Neural progenitor cell (in vitro differentiated cells): Measurements from ENCODE around the gene CCDC91. TPM values are rescaled to one million over a fixed set of nuclear protein-coding genes. Genes with fewer than 3 reads are reported as not detected.

Source experiments
- DNase-seq: peaks from one replicate; pipeline ENCODE4 v3.0.0-alpha.2; 2016; ENCODE audit warnings: low spot score
- H2AFZ ChIP-seq: fragments of 200-600 bp; sonication (generic); replicated peaks from 2 replicates; pipeline ENCODE4 v1.6.1; 2016; ENCODE audit warnings: antibody characterized with exemption
- H3F3A ChIP-seq: fragments of 200-600 bp; sonication (generic); 2 replicates; pipeline ENCODE4 v1.6.1; 2016; ENCODE audit warnings: antibody characterized with exemption, low read depth
- H3K27ac ChIP-seq: fragments of 200-600 bp; sonication (generic); 2 replicates; pipeline ENCODE4 v1.5.1; 2016; ENCODE audit warnings: mild to moderate bottlenecking
- H3K27me3 ChIP-seq: fragments of 200-600 bp; sonication (generic); 2 replicates; pipeline ENCODE4 v1.6.1; 2016; ENCODE audit warnings: mild to moderate bottlenecking, moderate library complexity
- H3K36me3 ChIP-seq: fragments of 200-600 bp; sonication (generic); 2 replicates; pipeline ENCODE4 v1.5.1; 2016
- H3K4me1 ChIP-seq: fragments of 200-600 bp; sonication (generic); 2 replicates; pipeline ENCODE4 v1.6.1; 2016; ENCODE audit warnings: mixed run types
- H3K4me2 ChIP-seq: fragments of 200-600 bp; sonication (generic); 2 replicates; pipeline ENCODE4 v1.6.1; 2016
- H3K4me3 ChIP-seq: fragments of 200-600 bp; sonication (generic); 2 replicates; pipeline ENCODE4 v1.5.1; 2016
- H3K79me2 ChIP-seq: fragments of 200-600 bp; sonication (generic); 2 replicates; pipeline ENCODE4 v1.6.1; 2016; ENCODE audit warnings: low read depth
- H3K9ac ChIP-seq: fragments of 200-600 bp; sonication (generic); 2 replicates; pipeline ENCODE4 v1.6.1; 2016
- H3K9me3 ChIP-seq: fragments of 200-600 bp; sonication (generic); 2 replicates; pipeline ENCODE4 v1.5.1; 2016; ENCODE audit warnings: low read depth
- H4K20me1 ChIP-seq: fragments of 200-600 bp; sonication (generic); 2 replicates; pipeline ENCODE4 v1.6.1; 2016; ENCODE audit warnings: low read depth
- H3K27ac Mint-ChIP-seq: 3 replicates; pipeline ENCODE4 v1.8.0; 2021; ENCODE audit warnings: mixed read lengths
- H3K27me3 Mint-ChIP-seq: 2 replicates; pipeline ENCODE4 v1.8.0; 2022; ENCODE audit warnings: low read depth, mild to moderate bottlenecking, inconsistent platforms, moderate library complexity, mixed read lengths; ENCODE audit not compliant: insufficient read depth
- H3K36me3 Mint-ChIP-seq: 3 replicates; pipeline ENCODE4 v1.8.0; 2021; ENCODE audit warnings: mixed read lengths
- H3K4me1 Mint-ChIP-seq: 3 replicates; pipeline ENCODE4 v1.8.0; 2021; ENCODE audit warnings: mixed read lengths
- H3K4me3 Mint-ChIP-seq: 3 replicates; pipeline ENCODE4 v1.8.0; 2021; ENCODE audit warnings: mild to moderate bottlenecking, moderate library complexity, mixed read lengths
- H3K9me3 Mint-ChIP-seq: 3 replicates; pipeline ENCODE4 v1.8.0; 2020; ENCODE audit warnings: mixed read lengths
- CTCF ChIP-seq: fragments of 200-600 bp; sonication (generic); IDR thresholded peaks from 2 replicates; pipeline ENCODE4 v1.5.1; 2017; ENCODE audit warnings: antibody characterized with exemption, mild to moderate bottlenecking
- EZH2 ChIP-seq: fragments of 200-600 bp; sonication (generic); IDR thresholded peaks from 2 replicates; pipeline ENCODE4 v1.6.1; 2017; ENCODE audit warnings: antibody characterized with exemption, mild to moderate bottlenecking, moderate library complexity
- EZH2phosphoT487 ChIP-seq: fragments of 200-600 bp; sonication (generic); IDR thresholded peaks from 2 replicates; pipeline ENCODE4 v1.6.1; 2017; ENCODE audit warnings: antibody characterized with exemption
- total RNA-seq: library from RNA; depleted of rRNA; stranded (reverse); fragments of >200 nt; gene quantifications from 2 replicates; pipeline ENCODE4 v1.2.3, GENCODE V29; 2015; ENCODE audit warnings: low replicate concordance

Gene CCDC91
- total RNA-seq, 1 donor from 2014 or later = 35.8 TPM

GRCh38 chr12:28178775-28179174 is 11.5 kb upstream of the CCDC91 start:
- Histone ChIP-seq H3K27ac (no peak overlapping the region), H3K79me2 (no peaks in the 10 kb centered on the region), H3K36me3 (no peaks in the 10 kb centered on the region), H3K4me2 (no peak overlapping the region), H4K20me1 (no peaks in the 10 kb centered on the region), H3F3A (no peaks in the 10 kb centered on the region), H3K9me3 (no peaks in the 10 kb centered on the region), H2AFZ (no peak overlapping the region), H3K4me1 (no peaks in the 10 kb centered on the region), H3K4me3 (no peak overlapping the region), H3K27me3 (no peaks in the 10 kb centered on the region), H3K9ac (no peak overlapping the region)
- H3K27me3 Mint-ChIP-seq = no peaks in the 10 kb centered on the region
- H3K4me1 Mint-ChIP-seq = no peaks in the 10 kb centered on the region
- H3K4me3 Mint-ChIP-seq = no peak overlapping the region
- DNase-seq = no peak
- no peak for TF ChIP-seq EZH2
- TF ChIP-seq CTCF = no peak
- TF ChIP-seq EZH2phosphoT487 = no peak
- no peaks in the 10 kb centered on the region for H3K36me3 Mint-ChIP-seq
- no peaks in the 10 kb centered on the region for H3K9me3 Mint-ChIP-seq
- no peak overlapping the region for H3K27ac Mint-ChIP-seq

- Histone ChIP-seq H3K79me2 (no peaks in the 10 kb centered on the region), H4K20me1 (no peaks in the 10 kb centered on the region), H3K36me3 (no peaks in the 10 kb centered on the region), H3K4me2 (no peak overlapping the region), H3K4me3 (no peak overlapping the region), H3K4me1 (no peaks in the 10 kb centered on the region), H3K27me3 (no peaks in the 10 kb centered on the region), H3F3A (no peaks in the 10 kb centered on the region), H3K9ac (no peak overlapping the region), H2AFZ (no peak overlapping the region), H3K9me3 (no peaks in the 10 kb centered on the region), H3K27ac (no peak overlapping the region)
- TF ChIP-seq CTCF (no peak), EZH2 (no peak), EZH2phosphoT487 (no peak)
- Mint-ChIP-seq H3K4me1 (no peaks in the 10 kb centered on the region), H3K27ac (no peak overlapping the region), H3K4me3 (no peak overlapping the region), H3K27me3 (no peaks in the 10 kb centered on the region), H3K36me3 (no peaks in the 10 kb centered on the region), H3K9me3 (no peaks in the 10 kb centered on the region)
- no peak for DNase-seq
These were observed 9.5 kb upstream of the CCDC91 start for GRCh38 chr12:28180786-28181185.

- no peak overlapping the region for H3K27ac Mint-ChIP-seq
- H3K36me3 Mint-ChIP-seq = no peaks in the 10 kb centered on the region
- H3K4me1 ChIP-seq = no peaks in the 10 kb centered on the region
- H3K36me3 ChIP-seq = no peaks in the 10 kb centered on the region
- H3K79me2 ChIP-seq = no peaks in the 10 kb centered on the region
- no peak overlapping the region for H3K27ac ChIP-seq
- no peak overlapping the region for H3K4me3 ChIP-seq
- H3K9me3 Mint-ChIP-seq = peaks cover 3% of the 10 kb centered on the region
- no peak overlapping the region for H3K4me2 ChIP-seq
- DNase-seq = no peak
- no peaks in the 10 kb centered on the region for H3K9me3 ChIP-seq
- H2AFZ ChIP-seq = no peak overlapping the region
- no peaks in the 10 kb centered on the region for H3F3A ChIP-seq
- H4K20me1 ChIP-seq = no peaks in the 10 kb centered on the region
- TF ChIP-seq EZH2 (no peak), EZH2phosphoT487 (no peak), CTCF (no peak)
- H3K27me3 Mint-ChIP-seq = no peaks in the 10 kb centered on the region
- H3K9ac ChIP-seq = no peak overlapping the region
- no peak overlapping the region for H3K4me3 Mint-ChIP-seq
- H3K27me3 ChIP-seq = no peaks in the 10 kb centered on the region
- no peaks in the 10 kb centered on the region for H3K4me1 Mint-ChIP-seq
These were observed 5.9 kb upstream of the CCDC91 start for GRCh38 chr12:28184375-28184774.

GRCh38 chr12:28186500-28186899 is 3.8 kb upstream of the CCDC91 start:
- Histone ChIP-seq H3K9me3 (no peaks in the 10 kb centered on the region), H3K4me2 (no peak overlapping the region), H3K79me2 (peaks cover 7% of the 10 kb centered on the region), H4K20me1 (no peaks in the 10 kb centered on the region), H3K4me3 (no peak overlapping the region), H3K27ac (no peak overlapping the region), H3F3A (no peaks in the 10 kb centered on the region), H2AFZ (no peak overlapping the region), H3K27me3 (no peaks in the 10 kb centered on the region), H3K36me3 (no peaks in the 10 kb centered on the region), H3K9ac (no peak overlapping the region), H3K4me1 (peaks cover 3% of the 10 kb centered on the region)
- Mint-ChIP-seq H3K36me3 (no peaks in the 10 kb centered on the region), H3K4me3 (no peak overlapping the region), H3K4me1 (peaks cover 9% of the 10 kb centered on the region), H3K27me3 (peaks cover 3% of the 10 kb centered on the region), H3K27ac (no peak overlapping the region), H3K9me3 (peaks cover 3% of the 10 kb centered on the region)
- TF ChIP-seq EZH2 (no peak), EZH2phosphoT487 (no peak), CTCF (no peak)
- DNase-seq = no peak
